GM12878 (cell line): ENCODE data around the gene CRELD2. TPM values are rescaled to one million over a fixed set of nuclear protein-coding genes. Genes with fewer than 3 reads are reported as not detected.
A peak's percentile ranks its signal among the peaks of the same experiment; 100 is the strongest.

Source experiments
- ATF2 ChIP-seq: IDR thresholded peaks from 2 replicates; pipeline ENCODE4 v1.6.1; 2012; ENCODE audit warnings: low read length, inconsistent platforms
- BHLHE40 ChIP-seq, 2 experiments: fragments of 450-650 bp in 1 of 2; IDR thresholded peaks; 2 replicates each; pipeline ENCODE4 v1.6.1; 2011 to 2017; ENCODE audit warnings: low read depth in 2 of 2, borderline replicate concordance in 1 of 2, improper control_type of control experiment in 1 of 2, low read length in 1 of 2, mild to moderate bottlenecking in 1 of 2
- BRCA1 ChIP-seq: IDR thresholded peaks from 2 replicates; pipeline ENCODE4 v1.6.1; 2011; ENCODE audit warnings: low read depth, low read length, improper control_type of control experiment
- E2F4 ChIP-seq: IDR thresholded peaks from 2 replicates; pipeline ENCODE4 v1.6.1; 2012; ENCODE audit warnings: low read depth, low read length, improper control_type of control experiment
- IKZF1 ChIP-seq: fragments of 450-650 bp; conservative IDR thresholded peaks from 2 replicates; pipeline ENCODE4 v1.6.1; 2017; ENCODE audit warnings: antibody characterized with exemption, mild to moderate bottlenecking
- IRF5 ChIP-seq: fragments of 450-650 bp; IDR thresholded peaks from 2 replicates; pipeline ENCODE4 v1.6.1; 2017; ENCODE audit warnings: borderline replicate concordance
- JUND ChIP-seq: IDR thresholded peaks from 2 replicates; pipeline ENCODE4 v1.6.1; 2012; ENCODE audit warnings: low read depth, mild to moderate bottlenecking, low read length, improper control_type of control experiment, moderate library complexity
- MTA3 ChIP-seq: IDR thresholded peaks from 2 replicates; pipeline ENCODE4 v1.6.1; 2012; ENCODE audit warnings: low read length, inconsistent platforms, borderline replicate concordance
- NKRF ChIP-seq: fragments of 450-650 bp; conservative IDR thresholded peaks from 2 replicates; pipeline ENCODE4 v1.6.1; 2017; ENCODE audit warnings: mild to moderate bottlenecking, moderate library complexity
- RAD51 ChIP-seq: fragments of 450-650 bp; IDR thresholded peaks from 2 replicates; pipeline ENCODE4 v1.6.1; 2016; ENCODE audit warnings: moderate library complexity, mild to moderate bottlenecking, inconsistent platforms
- SKIL ChIP-seq: fragments of 450-650 bp; IDR thresholded peaks from 2 replicates; pipeline ENCODE4 v1.6.1; 2017; ENCODE audit warnings: mild to moderate bottlenecking, low read depth, inconsistent platforms; ENCODE audit not compliant: poor library complexity, severe bottlenecking
- SMC3 ChIP-seq: IDR thresholded peaks from 2 replicates; pipeline ENCODE4 v1.6.1; 2011; ENCODE audit warnings: low read length, improper control_type of control experiment, borderline replicate concordance
- TCF7 ChIP-seq: IDR thresholded peaks from 2 replicates; pipeline ENCODE4 v1.6.1; 2014; ENCODE audit warnings: antibody characterized with exemption, borderline replicate concordance
- USF1 ChIP-seq: IDR thresholded peaks from 2 replicates; pipeline ENCODE4 v1.6.1; 2011; ENCODE audit warnings: borderline replicate concordance, low read depth, mild to moderate bottlenecking, moderate library complexity, mixed read lengths, low read length; ENCODE audit not compliant: insufficient read depth; ENCODE audit errors: extremely low read length
- ZSCAN29 ChIP-seq: fragments of 450-650 bp; IDR thresholded peaks from 2 replicates; pipeline ENCODE4 v1.6.1; 2017; ENCODE audit warnings: mild to moderate bottlenecking, moderate library complexity
- polyA plus RNA-seq, 11 experiments: library from polyadenylated mRNA; depleted of rRNA in 4 of 11; unstranded in 6 of 11; stranded (reverse) in 5 of 11; fragments of >200 nt; fragmentation: Nextera tagmentation in 4 of 11; fragmentation: Illumina TruSeq in 1 of 11; extraction: Ambion mirVana in 4 of 11; extraction: Trizol in 1 of 11; gene quantifications; 1 replicate in 1 of 11; 2 replicates in 10 of 11; pipeline versions ENCODE4 v1.2.1 to v1.2.3, GENCODE V29; 2011 to 2016; ENCODE audit warnings: inconsistent platforms in 2 of 11, missing spikeins in 2 of 11, low read depth in 1 of 11
- total RNA-seq, 4 experiments: library from RNA; depleted of rRNA in 3 of 4; stranded (reverse); fragments of >200 nt in 3 of 4; fragmentation: Illumina TruSeq in 1 of 4; extraction: Trizol in 1 of 4; gene quantifications; 2 replicates each; pipeline versions ENCODE4 v1.2.1 to v1.2.3, GENCODE V29; 2013 to 2021

CRELD2 gene
- total and polyA plus RNA-seq, 10 of the 15 experiments (the other 5 are each of a cell fraction or from before 2014, with no cell fraction given) = 9.4 to 111 (median 25.9) TPM

GRCh38 chr22:49936018-49936972 is 17.9 kb downstream of the CRELD2 start (continued):
- TF ChIP-seq ATF2 = no peak
- TF ChIP-seq E2F4 = no peak
- TF ChIP-seq JUND = 0 out of 2 replicates have a peak, but pooled peaks have one; percentile 28
- 0 out of 2 replicates have a peak, but pooled peaks have one; percentile 56 for TF ChIP-seq ZSCAN29
- no peak for TF ChIP-seq IRF5
- TF ChIP-seq TCF7 = no peak
- no peak for TF ChIP-seq MTA3
- TF ChIP-seq USF1 = no peak
- TF ChIP-seq NKRF = 0 out of 2 replicates have a peak, but pooled peaks have one; percentile 36
- TF ChIP-seq IKZF1 = peak; percentile 95
- no peak for TF ChIP-seq BRCA1
- 0 out of 2 replicates have a peak, but pooled peaks have one; percentile 38 for TF ChIP-seq RAD51
- TF ChIP-seq BHLHE40 (IDR thresholded peaks at IDR 0.05; ENCODE audit: borderline replicate concordance in 1 of 2, low read depth in 2 of 2, low read length in 1 of 2) = peak; percentile 98 to 99
- no peak for TF ChIP-seq SKIL
- no peak; the same call in 1 of the 2 replicates for TF ChIP-seq SMC3
